ENCODE data around the gene DNAJC6. TPM values are rescaled to one million over a fixed set of nuclear protein-coding genes. Genes with fewer than 3 reads are reported as not detected.
"Not testable (repeated sequence)": the region's sequence is repeated elsewhere in the genome, so short reads cannot be mapped to it uniquely, and the experiment has no call there.

Gene DNAJC6
- total RNA-seq, 1 donor from 2014 or later, result 4.1 TPM

DNA sequence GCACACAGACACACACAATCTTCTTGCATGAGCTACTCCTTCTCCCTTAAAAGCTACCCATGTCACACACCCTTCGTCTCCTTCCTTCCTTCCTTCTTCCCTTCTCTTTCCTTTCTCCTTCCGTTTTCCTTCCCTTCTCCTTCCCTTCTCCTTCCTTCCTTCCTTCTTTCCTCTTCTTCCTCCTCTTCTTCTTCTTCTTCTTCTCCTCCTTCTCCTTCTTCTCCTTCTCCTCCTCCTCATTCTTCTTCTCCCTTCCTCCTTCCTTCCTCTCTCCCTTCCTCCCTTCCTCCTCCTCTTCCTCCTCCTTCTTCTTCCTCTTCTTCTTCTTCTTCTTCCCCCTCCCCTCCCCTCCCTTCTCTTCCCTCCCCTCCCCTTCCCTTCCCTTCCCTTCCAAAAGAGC, 59.1 kb downstream of the DNAJC6 start:
- Mint-ChIP-seq H3K9me3 (no peaks in the 10 kb centered on the region), H3K27me3 (no peaks in the 10 kb centered on the region), H3K36me3 (no peaks in the 10 kb centered on the region), H3K4me3 (no peak overlapping the region), H3K27ac (no peak overlapping the region), H3K4me1 (ENCODE audit: unreplicated experiment) (no peaks in the 10 kb centered on the region)
- TF ChIP-seq CTCF (conservative IDR thresholded peaks at IDR 0.05), result no peak
- DNase-seq (ENCODE audit: extremely low spot score, unreplicated experiment), result no peak

DNA sequence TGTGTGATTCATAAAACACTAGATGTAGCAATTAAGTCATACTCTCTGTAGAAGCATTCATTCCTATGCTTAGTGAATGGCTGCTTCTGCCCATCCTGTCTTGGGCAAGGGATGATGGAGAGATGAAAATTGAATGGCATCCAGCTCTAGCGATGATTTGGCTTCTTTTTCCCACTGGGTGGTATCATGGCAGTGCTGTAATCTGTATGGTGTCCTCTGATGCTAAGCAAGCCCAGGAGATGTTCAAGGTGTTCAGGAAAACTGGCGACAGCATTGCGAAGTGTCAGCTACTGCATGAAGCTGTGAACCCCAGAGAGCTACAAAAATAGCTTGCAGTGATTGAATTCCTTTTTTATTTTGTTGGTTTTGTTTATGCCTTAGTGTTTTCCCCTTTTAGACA, 62.2 kb downstream of the DNAJC6 start:
- H3K36me3 Mint-ChIP-seq, result no peaks in the 10 kb centered on the region
- H3K9me3 Mint-ChIP-seq, result no peaks in the 10 kb centered on the region
- TF ChIP-seq CTCF (conservative IDR thresholded peaks at IDR 0.05), result no peak
- no peak for DNase-seq (ENCODE audit: extremely low spot score, unreplicated experiment)
- no peaks in the 10 kb centered on the region for H3K4me1 Mint-ChIP-seq (ENCODE audit: unreplicated experiment)
- no peaks in the 10 kb centered on the region for H3K27me3 Mint-ChIP-seq
- H3K27ac Mint-ChIP-seq, result no peak overlapping the region
- H3K4me3 Mint-ChIP-seq, result no peak overlapping the region

GRCh38 chr1:65372557-65372956, 63.2 kb downstream of the DNAJC6 start:
- no peaks in the 10 kb centered on the region for H3K4me1 Mint-ChIP-seq (ENCODE audit: unreplicated experiment)
- H3K27me3 Mint-ChIP-seq, result no peaks in the 10 kb centered on the region
- H3K36me3 Mint-ChIP-seq, result no peaks in the 10 kb centered on the region
- no peak for DNase-seq (ENCODE audit: extremely low spot score, unreplicated experiment)
- no peaks in the 10 kb centered on the region for H3K9me3 Mint-ChIP-seq
- H3K27ac Mint-ChIP-seq, result no peak overlapping the region
- TF ChIP-seq CTCF (conservative IDR thresholded peaks at IDR 0.05), result no peak
- H3K4me3 Mint-ChIP-seq, result no peak overlapping the region

DNA sequence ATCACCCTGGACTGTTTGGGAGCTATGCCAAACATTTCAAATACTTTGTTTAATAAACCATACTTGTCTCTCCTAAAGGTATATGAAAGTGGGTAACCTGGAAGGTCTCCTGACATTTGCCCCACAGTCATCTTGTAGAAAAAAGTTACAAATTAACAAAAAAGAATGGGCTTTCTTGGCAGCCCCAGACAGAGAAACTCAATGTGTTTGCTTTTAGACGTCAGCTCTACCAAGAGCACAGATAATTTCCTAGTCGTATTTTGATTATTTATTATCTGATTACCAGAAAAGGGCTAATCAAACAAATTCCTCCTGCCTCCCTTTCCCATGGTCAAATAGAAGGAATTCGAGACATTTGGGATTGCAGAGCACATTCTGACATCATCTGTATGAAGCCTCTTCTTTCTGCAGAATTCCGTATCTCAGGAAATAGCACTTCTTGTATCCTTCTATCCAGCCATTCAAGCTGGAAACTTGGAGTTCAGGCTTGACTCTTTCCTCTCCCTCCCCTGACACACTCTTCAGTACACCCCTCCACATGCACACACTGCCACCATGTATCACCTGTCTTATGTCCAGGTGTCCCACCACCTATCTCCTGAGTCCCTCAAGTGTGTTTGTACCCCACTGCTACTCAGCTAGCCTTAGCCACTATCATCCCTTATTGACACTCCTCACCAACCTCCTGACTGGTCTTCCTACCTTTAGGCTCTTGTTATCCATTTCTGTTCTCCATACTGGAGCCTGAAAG, 68.3 kb downstream of the DNAJC6 start:
- no peak for TF ChIP-seq CTCF (conservative IDR thresholded peaks at IDR 0.05)
- Mint-ChIP-seq H3K27me3 (no peaks in the 10 kb centered on the region), H3K27ac (no peak overlapping the region), H3K9me3 (no peaks in the 10 kb centered on the region), H3K4me1 (ENCODE audit: unreplicated experiment) (no peaks in the 10 kb centered on the region), H3K36me3 (peaks cover 3% of the 10 kb centered on the region), H3K4me3 (no peak overlapping the region)
- DNase-seq (ENCODE audit: extremely low spot score, unreplicated experiment), result no peak

DNA sequence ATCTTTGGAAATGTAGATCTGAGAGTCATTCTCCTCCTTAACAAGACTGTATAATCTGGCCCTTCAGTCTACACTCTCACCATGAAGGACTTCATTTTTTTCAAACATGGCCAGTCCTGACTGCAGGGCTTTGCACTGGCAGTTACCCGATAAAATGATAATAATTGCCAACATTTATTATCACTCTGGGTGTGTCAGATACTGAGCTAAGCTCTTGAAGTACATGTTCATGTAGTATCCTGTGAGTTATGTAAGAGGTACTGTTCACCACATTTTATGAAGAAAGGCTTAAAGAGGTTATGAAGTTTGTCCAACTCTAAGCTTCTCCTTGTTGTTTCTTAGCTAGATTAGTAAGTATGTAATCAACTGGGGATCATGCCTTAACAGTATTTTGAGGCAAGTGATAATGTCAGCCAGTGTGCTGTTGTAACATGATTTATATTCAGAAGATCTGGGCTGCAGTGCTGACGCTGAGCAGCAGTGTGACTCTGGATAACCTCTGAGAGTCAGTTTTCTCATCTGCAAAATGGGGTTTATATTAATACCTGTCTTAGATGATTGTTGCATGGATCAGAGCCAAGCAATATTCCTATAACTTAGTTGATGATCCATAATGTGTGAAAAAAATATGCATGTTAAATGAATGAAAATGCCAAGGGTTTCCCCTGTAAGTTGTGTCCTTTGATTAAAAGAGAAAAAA, 69.1 kb downstream of the DNAJC6 start:
- no peaks in the 10 kb centered on the region for H3K9me3 Mint-ChIP-seq
- no peak for DNase-seq (ENCODE audit: extremely low spot score, unreplicated experiment)

GRCh38 chr1:65384426-65384825, 75.1 kb downstream of the DNAJC6 start:
- not testable (repeated sequence) for H3K27me3 Mint-ChIP-seq

More for the DNA sequence above, 69.1 kb downstream of the DNAJC6 start:
- no peak overlapping the region for H3K27ac Mint-ChIP-seq
- H3K4me3 Mint-ChIP-seq, result no peak overlapping the region
- H3K36me3 Mint-ChIP-seq, result peaks cover 3% of the 10 kb centered on the region
- no peaks in the 10 kb centered on the region for H3K27me3 Mint-ChIP-seq
- no peak for TF ChIP-seq CTCF (conservative IDR thresholded peaks at IDR 0.05)
- H3K4me1 Mint-ChIP-seq (ENCODE audit: unreplicated experiment), result no peaks in the 10 kb centered on the region

More at GRCh38 chr1:65384426-65384825, 75.1 kb downstream of the DNAJC6 start:
- H3K4me1 Mint-ChIP-seq (ENCODE audit: unreplicated experiment); DNase-seq (ENCODE audit: extremely low spot score, unreplicated experiment); H3K27ac Mint-ChIP-seq; H3K9me3 Mint-ChIP-seq; H3K36me3 Mint-ChIP-seq; H3K4me3 Mint-ChIP-seq: not testable (repeated sequence)
